ENCODE data around the gene XIRP2. TPM values are rescaled to one million over a fixed set of nuclear protein-coding genes. Genes with fewer than 3 reads are reported as not detected.

Gene XIRP2
- total RNA-seq, 1 donor from 2014 or later: 0.14 TPM

DNA sequence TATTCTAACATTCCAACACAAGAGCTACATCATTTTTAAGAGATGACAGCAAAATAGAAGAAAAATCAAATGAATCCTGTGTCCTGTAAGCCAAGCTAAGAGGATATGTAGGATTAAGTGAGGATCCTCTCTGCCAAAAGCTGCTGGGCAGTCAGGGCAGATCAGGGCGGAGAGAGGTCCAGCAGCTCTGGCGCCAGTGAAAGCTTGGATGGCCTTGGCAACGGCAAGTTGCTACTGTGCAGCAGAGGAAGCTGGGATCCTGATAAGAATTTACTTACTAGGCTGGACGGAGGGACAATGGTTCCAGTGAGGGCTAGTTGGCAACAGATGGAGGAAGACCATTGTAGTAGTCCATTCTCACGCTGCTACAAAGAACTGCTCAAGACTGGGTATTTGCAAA, 391.5 kb downstream of the XIRP2 start:
- DNase-seq (no peak), ATAC-seq (no peak)
- H3K9me3 ChIP-seq: no peaks in the 10 kb centered on the region
- no peaks in the 10 kb centered on the region for H3K36me3 ChIP-seq
- no peak overlapping the region for H3K4me3 ChIP-seq
- no peak overlapping the region for H3K27ac ChIP-seq
- TF ChIP-seq, protein P1, sequence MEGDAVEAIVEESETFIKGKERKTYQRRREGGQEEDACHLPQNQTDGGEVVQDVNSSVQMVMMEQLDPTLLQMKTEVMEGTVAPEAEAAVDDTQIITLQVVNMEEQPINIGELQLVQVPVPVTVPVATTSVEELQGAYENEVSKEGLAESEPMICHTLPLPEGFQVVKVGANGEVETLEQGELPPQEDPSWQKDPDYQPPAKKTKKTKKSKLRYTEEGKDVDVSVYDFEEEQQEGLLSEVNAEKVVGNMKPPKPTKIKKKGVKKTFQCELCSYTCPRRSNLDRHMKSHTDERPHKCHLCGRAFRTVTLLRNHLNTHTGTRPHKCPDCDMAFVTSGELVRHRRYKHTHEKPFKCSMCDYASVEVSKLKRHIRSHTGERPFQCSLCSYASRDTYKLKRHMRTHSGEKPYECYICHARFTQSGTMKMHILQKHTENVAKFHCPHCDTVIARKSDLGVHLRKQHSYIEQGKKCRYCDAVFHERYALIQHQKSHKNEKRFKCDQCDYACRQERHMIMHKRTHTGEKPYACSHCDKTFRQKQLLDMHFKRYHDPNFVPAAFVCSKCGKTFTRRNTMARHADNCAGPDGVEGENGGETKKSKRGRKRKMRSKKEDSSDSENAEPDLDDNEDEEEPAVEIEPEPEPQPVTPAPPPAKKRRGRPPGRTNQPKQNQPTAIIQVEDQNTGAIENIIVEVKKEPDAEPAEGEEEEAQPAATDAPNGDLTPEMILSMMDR (IDR thresholded peaks at IDR 0.05): no peak
- H3K4me1 ChIP-seq: no peaks in the 10 kb centered on the region
- intact Hi-C loops (cut with DNase I): no loop called here
- no peaks in the 10 kb centered on the region for H3K27me3 ChIP-seq

DNA sequence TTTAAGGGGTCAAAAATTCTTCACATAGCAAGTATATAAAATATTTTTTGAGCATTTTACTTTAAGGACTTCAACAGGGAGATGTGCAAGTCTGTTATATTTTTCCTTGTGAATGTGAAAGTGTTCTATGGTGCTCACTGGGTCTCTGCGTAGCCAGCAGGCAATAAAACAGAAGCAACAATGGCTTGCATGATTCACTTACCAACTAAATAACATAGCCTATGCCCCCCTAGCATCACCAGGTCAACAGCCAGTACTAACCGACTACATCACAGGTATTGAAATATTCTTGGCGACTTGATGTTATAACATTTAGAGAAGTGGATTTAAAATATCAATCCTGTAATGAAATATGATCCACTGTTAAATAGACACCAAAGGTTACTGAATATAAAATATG, 398.9 kb downstream of the XIRP2 start:
- intact Hi-C loops (cut with DNase I): no loop called here

DNA sequence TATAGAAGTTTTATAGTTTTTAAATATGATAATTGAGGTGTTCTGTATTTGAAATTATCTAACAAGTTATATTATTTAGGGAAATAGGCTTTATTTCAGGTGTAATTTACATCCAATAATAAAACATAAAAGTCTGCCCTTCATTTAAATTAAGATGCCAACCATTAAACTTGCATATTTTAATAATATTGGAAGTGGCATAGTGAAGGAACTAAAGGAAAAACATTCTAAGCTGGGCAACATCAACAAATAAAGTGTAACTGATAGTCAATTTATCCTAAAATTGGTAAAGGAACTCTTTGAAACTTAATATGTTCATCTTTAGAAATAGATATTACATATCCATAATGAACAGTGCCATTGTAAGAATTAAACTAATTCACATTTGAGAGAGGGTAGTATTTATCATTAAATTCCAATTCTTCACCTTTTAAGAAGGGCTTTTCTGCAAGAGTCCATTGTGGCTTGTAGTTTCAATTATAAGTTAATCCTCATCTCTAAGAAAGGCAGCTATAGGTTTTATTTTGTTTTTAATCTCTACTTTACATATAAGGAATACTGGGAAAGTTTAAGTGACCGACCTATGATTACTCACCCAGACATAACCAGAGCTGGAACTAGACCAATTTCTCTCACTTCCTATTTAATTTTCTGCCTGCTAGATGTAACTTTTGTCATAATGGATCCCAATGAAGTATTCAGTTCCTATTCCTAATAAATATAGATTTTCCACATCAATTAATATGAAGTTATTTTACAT, 401.6 kb downstream of the XIRP2 start:
- intact Hi-C loops (cut with DNase I): no loop called here

More for the DNA sequence above, 398.9 kb downstream of the XIRP2 start:
- H3K27me3 ChIP-seq: no peaks in the 10 kb centered on the region
- DNase-seq (no peak), ATAC-seq (no peak)
- TF ChIP-seq, protein P1 (IDR thresholded peaks at IDR 0.05): no peak
- H3K36me3 ChIP-seq: no peaks in the 10 kb centered on the region
- no peaks in the 10 kb centered on the region for H3K4me1 ChIP-seq
- H3K9me3 ChIP-seq: no peaks in the 10 kb centered on the region
- no peak overlapping the region for H3K4me3 ChIP-seq
- no peak overlapping the region for H3K27ac ChIP-seq

DNA sequence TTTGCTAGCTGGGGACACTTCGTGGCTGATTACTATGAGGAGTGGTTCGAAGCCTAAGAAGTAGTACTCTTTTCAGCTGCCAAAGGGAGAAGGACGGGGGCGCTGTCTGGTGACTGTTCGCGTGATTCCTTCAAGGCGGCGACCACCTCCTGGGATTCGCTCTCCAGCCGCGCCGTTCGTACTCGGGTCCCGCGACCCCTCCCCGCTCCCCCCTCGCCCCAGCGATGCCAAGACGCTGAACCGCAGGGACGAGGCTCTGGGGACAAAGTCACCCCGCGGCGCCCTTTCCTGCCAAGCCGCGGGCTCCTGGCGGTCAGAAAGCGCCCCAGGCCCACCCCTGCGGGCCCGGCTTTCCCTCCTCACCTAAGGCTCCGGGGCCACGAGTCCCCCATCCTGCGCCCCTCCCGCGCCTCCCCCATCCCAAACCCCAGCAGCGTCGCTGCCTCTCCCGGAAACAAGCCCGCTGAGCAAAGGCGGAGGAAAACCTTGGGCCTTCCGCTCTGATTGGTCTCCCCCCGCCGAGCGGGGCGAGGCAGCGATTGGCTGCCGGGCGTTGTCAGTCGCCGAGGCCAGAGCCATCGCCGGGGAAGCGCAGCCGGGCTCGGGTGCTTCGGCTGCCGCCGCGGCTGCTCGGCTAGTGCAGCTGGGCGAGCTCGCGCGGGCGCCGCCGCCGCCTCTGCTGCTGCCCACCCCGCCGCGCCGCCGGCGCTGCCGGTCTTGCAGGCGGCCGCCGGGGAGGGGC, 404.3 kb downstream of the XIRP2 start, which contains the start of gene B3GALT1:
Gene B3GALT1 (plus strand): TSS at position 572 of the 742 bp plus-strand sequence.
- Histone ChIP-seq H3K27ac (peak within 1 kb of the TSS; percentile 53), H3K4me1 (peaks cover 14% of the 10 kb centered on the region), H3K4me3 (peak within 1 kb of the TSS; percentile 67), H3K27me3 (peaks cover 37% of the 10 kb centered on the region), H3K9me3 (no peaks in the 10 kb centered on the region), H3K36me3 (no peaks in the 10 kb centered on the region)
- intact Hi-C loops (cut with DNase I): no loop called here
- TF ChIP-seq, protein P1 (IDR thresholded peaks at IDR 0.05): peak; percentile 27
- DNase-seq (peak; percentile 93), ATAC-seq (peak; percentile 99)

More for the DNA sequence above, 401.6 kb downstream of the XIRP2 start:
- TF ChIP-seq, protein P1 (IDR thresholded peaks at IDR 0.05): no peak
- H3K9me3 ChIP-seq: no peaks in the 10 kb centered on the region
- H3K27ac ChIP-seq: no peak overlapping the region
- DNase-seq: no peak
- H3K36me3 ChIP-seq: no peaks in the 10 kb centered on the region
- peaks cover 14% of the 10 kb centered on the region for H3K4me1 ChIP-seq
- peaks cover 13% of the 10 kb centered on the region for H3K27me3 ChIP-seq
- no peak overlapping the region for H3K4me3 ChIP-seq
- no peak for ATAC-seq

DNA sequence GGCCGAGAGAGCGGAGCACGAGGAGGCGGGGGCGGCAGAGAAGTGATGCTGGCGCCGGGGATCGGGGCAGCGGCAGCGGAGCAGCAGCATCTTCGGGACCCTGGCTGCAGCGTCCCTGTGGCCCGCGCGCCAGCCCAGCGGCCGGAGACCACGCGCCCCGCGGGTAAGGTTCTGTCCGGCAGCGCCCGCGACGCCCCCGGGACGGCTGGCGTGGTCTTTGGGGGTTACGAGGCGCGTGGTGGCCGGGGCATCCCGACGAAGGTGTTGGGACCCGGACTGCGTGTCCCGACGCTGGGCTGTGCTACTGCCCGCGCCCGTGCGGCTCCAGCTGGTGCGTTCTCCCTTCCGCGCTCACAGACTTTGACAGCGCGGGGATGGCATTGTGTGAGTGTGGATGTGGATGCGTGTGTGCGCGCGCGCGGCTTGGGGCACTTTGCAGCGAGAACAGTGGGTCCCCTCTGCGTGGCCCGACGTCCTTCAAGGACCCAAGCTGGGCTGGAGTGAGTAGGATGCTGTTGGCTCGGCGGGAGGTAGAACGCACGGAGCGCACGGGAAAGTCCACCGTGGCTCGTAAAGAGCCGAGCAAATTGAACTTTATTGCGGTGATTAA, 405.0 kb downstream of the XIRP2 start:
- ATAC-seq (peak; percentile 26), DNase-seq (peak; percentile 64)
- TF ChIP-seq, protein P1 (IDR thresholded peaks at IDR 0.05): no peak
- intact Hi-C loops (cut with DNase I): no loop called here
- peak overlapping the region; percentile 67 for H3K4me3 ChIP-seq
- peaks cover 14% of the 10 kb centered on the region for H3K4me1 ChIP-seq
- peaks cover 38% of the 10 kb centered on the region for H3K27me3 ChIP-seq
- H3K36me3 ChIP-seq: no peaks in the 10 kb centered on the region
- H3K27ac ChIP-seq: no peak overlapping the region
- H3K9me3 ChIP-seq: no peaks in the 10 kb centered on the region

Data from upper lobe of right lung (tissue), 1 donor.